ENCODE results near the gene MFSD11. TPM values are rescaled to one million over a fixed set of nuclear protein-coding genes. Genes with fewer than 3 reads are reported as not detected.

MFSD11 gene
- total and polyA plus RNA-seq, 2 of the 4 experiments (the other 2 are of a cell fraction): 12.3 to 16.1 TPM

DNA sequence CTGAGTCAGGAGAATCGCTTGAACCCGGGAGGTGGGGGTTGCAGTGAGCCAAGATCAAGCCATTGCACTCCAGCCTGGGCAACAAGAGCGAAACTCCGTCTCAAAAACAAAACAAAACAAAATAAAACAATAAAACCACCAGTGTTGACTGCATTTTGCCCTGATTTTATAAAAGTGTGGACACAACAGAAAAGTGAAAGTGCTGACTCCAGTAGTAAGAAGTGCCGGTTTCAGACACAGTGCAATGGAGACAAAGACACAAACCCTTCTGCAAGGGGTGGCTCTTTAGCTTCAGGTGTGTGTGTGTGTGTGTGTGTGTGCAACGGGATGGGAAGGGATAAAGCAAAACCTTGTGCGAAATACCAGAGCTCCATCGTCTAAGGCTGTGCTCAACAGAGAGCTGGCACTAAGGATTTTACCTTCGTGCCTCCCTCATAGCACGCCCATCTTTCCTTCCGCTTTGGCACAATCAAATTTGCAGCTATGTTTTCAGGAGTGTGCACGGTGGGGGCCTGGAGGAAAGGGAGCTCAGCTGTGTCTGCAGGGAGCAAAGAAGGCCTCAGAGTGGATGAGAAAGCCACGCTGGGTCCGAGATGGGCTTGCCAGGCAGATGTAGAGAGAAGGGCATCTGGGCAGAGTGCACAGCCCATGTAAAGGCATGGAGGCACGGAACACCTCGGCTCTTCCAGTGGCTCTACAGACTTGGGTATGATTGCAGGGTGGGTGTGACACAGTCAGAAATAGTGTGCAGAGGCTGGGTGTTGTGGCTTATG, 42.7 kb upstream of the MFSD11 start:
- ChIA-PET CTCF (no interaction called here), POLR2A (ENCODE audit: unreplicated experiment) (no interaction called here)
- Histone ChIP-seq H4K91ac (ENCODE audit: insufficient read depth, low read depth, low read length) (no peak overlapping the region), H2AK5ac (ENCODE audit: low read depth, low read length) (peak overlapping the region; percentile 4; the same call in 1 of the 2 replicates), H3K27me3 (ENCODE audit: control insufficient read depth, insufficient read depth, low read length) (no peaks in the 10 kb centered on the region), H4K5ac (ENCODE audit: low read depth, low read length) (peak overlapping the region; percentile 20; the same call in 1 of the 2 replicates), H3K36me3 (ENCODE audit: control insufficient read depth, insufficient read depth, low read length) (peaks cover 13% of the 10 kb centered on the region), H2BK5ac (ENCODE audit: low read depth, low read length, poor library complexity, severe bottlenecking) (peak overlapping the region; percentile 48), H3K9me3 (ENCODE audit: control insufficient read depth, insufficient read depth, low read length) (no peaks in the 10 kb centered on the region), H4K20me1 (ENCODE audit: insufficient read depth, low read length) (peaks cover 80% of the 10 kb centered on the region), H2BK15ac (ENCODE audit: low read depth, low read length) (no peak overlapping the region), H3K4me2 (ENCODE audit: low read depth, low read length) (peak overlapping the region; percentile 13; the same call in 1 of the 2 replicates), H3K4me1 (ENCODE audit: control insufficient read depth, insufficient read depth, low read length) (peaks cover 36% of the 10 kb centered on the region), H2BK20ac (ENCODE audit: low read depth, low read length) (no peak overlapping the region), H3K9ac (ENCODE audit: low read depth, low read length) (no peak overlapping the region), H4K8ac (ENCODE audit: low read depth in 2 of 2, low read length in 2 of 2) (no peak overlapping the region), H3K56ac (ENCODE audit: extremely low read depth, insufficient read depth, low read length) (no peak overlapping the region), H3K4ac (ENCODE audit: low read depth, low read length) (0 out of 2 replicates have a peak overlapping the region, but pooled peaks have one; percentile 0), H3K14ac (replicated peaks; ENCODE audit: low read depth, low read length) (no peak overlapping the region), H2AK9ac (replicated peaks; ENCODE audit: low read depth, low read length, poor library complexity) (peak overlapping the region; percentile 47), H3K4me3 (ENCODE audit: insufficient read depth, low read depth, low read length) (no peak overlapping the region), H3K27ac (ENCODE audit: insufficient read depth, low read length) (no peak overlapping the region), H2BK120ac (ENCODE audit: low read depth, low read length) (no peak overlapping the region), H3K9me1 (ENCODE audit: insufficient read depth, low read length) (peaks cover 58% of the 10 kb centered on the region), H2AFZ (replicated peaks; ENCODE audit: low read length, poor library complexity) (no peak overlapping the region), H3K23ac (ENCODE audit: low read depth, low read length) (no peak overlapping the region; the same call in 1 of the 2 replicates), H3K18ac (ENCODE audit: low read depth, low read length) (no peak overlapping the region), H3K79me1 (ENCODE audit: low read depth in 1 of 2, low read length in 2 of 2) (peaks cover 36 to 91% of the 10 kb centered on the region in 2 experiments)
- 92% methylated on average over 5 of the region's 16 CpGs; no CpG with 5 or more reads in 1 of the 2 experiments for WGBS, 2 experiments (ENCODE audit: extremely low coverage in 2 of 2, insufficient read length in 1 of 2)
- BruUV-seq (replicated peaks): no TSS peak
- DNase-seq (no peak), ATAC-seq (ENCODE audit: low read depth) (no peak)
- intact Hi-C loops (cut with micrococcal nuclease): no loop called here
- in situ Hi-C loops (cut with MboI; ENCODE audit: low sequenced_read_pairs): no loop called here
- dilution Hi-C loops (cut with HindIII; ENCODE audit: low sequenced_read_pairs, unreplicated experiment): no loop called here
- TF ChIP-seq MAFK (IDR thresholded peaks at IDR 0.05; ENCODE audit: low read depth, low read length): peak; percentile 3; the same call in 1 of the 2 replicates
- no peak for TF ChIP-seq BHLHE40 (IDR thresholded peaks at IDR 0.05; ENCODE audit: low read depth, low read length)
- no peak for TF ChIP-seq MAZ (IDR thresholded peaks at IDR 0.05; ENCODE audit: borderline replicate concordance, low read depth, low read length)

Measured in IMR-90 (cell line).